ENCODE measurements around the gene CTNNA2. TPM values are rescaled to one million over a fixed set of nuclear protein-coding genes. Genes with fewer than 3 reads are reported as not detected.

The CTNNA2 gene
- total and polyA plus RNA-seq, 8 donors: 0.28 to 5.7 (median 0.44) TPM; not detected in 4

GRCh38 chr2:80363330-80363729 is 850.5 kb downstream of the CTNNA2 start:
- TF ChIP-seq CTCF (IDR thresholded peaks at IDR 0.05): no peak
- no peak for TF ChIP-seq POLR2AphosphoS5 (IDR thresholded peaks at IDR 0.05)
- TF ChIP-seq EP300 (IDR thresholded peaks at IDR 0.05): no peak
- no peak for TF ChIP-seq POLR2A (IDR thresholded peaks at IDR 0.05)
- Histone ChIP-seq H3K27ac (no peak overlapping the region), H3K27me3 (no peaks in the 10 kb centered on the region), H3K36me3 (no peaks in the 10 kb centered on the region), H3K4me3 (no peak overlapping the region), H3K9me3 (no peaks in the 10 kb centered on the region), H3K4me1 (no peaks in the 10 kb centered on the region)
- WGBS, 5 donors: 51 to 65% (median 58%) methylated on average over 5 of the region's 5 CpGs
- no peak for DNase-seq
- intact Hi-C loops (cut with DNase I; ENCODE audit: low total_unique reads): no loop called here

GRCh38 chr2:80363791-80364349 is 851.0 kb downstream of the CTNNA2 start:
- Histone ChIP-seq H3K27me3 (no peaks in the 10 kb centered on the region), H3K9me3 (no peaks in the 10 kb centered on the region), H3K4me3 (no peak overlapping the region), H3K27ac (no peak overlapping the region), H3K36me3 (no peaks in the 10 kb centered on the region), H3K4me1 (no peaks in the 10 kb centered on the region)
- intact Hi-C loops (cut with DNase I; ENCODE audit: low total_unique reads): no loop called here
- WGBS, 5 donors: 18 to 29% (median 23%) methylated on average over 7 of the region's 7 CpGs
- TF ChIP-seq POLR2AphosphoS5 (IDR thresholded peaks at IDR 0.05) (no peak), POLR2A (IDR thresholded peaks at IDR 0.05) (no peak), CTCF (IDR thresholded peaks at IDR 0.05) (no peak), EP300 (IDR thresholded peaks at IDR 0.05) (no peak)
- no peak for DNase-seq

GRCh38 chr2:80364524-80365212 is 851.8 kb downstream of the CTNNA2 start:
- whole genome bisulfite sequencing, 5 donors: 56 to 67% (median 59%) methylated on average over 6 of the region's 6 CpGs
- TF ChIP-seq CTCF (IDR thresholded peaks at IDR 0.05): no peak
- TF ChIP-seq POLR2AphosphoS5 (IDR thresholded peaks at IDR 0.05): no peak
- TF ChIP-seq EP300 (IDR thresholded peaks at IDR 0.05): no peak
- no peak overlapping the region for H3K4me3 ChIP-seq
- no peaks in the 10 kb centered on the region for H3K36me3 ChIP-seq
- intact Hi-C loops (cut with DNase I; ENCODE audit: low total_unique reads): no loop called here
- no peak for DNase-seq
- H3K4me1 ChIP-seq: no peaks in the 10 kb centered on the region
- H3K9me3 ChIP-seq: no peaks in the 10 kb centered on the region
- H3K27ac ChIP-seq: no peak overlapping the region
- H3K27me3 ChIP-seq: no peaks in the 10 kb centered on the region

- intact Hi-C loops (cut with DNase I; ENCODE audit: low total_unique reads): no loop called here
- H3K4me3 ChIP-seq: no peak overlapping the region
- no peak overlapping the region for H3K27ac ChIP-seq
- TF ChIP-seq POLR2AphosphoS5 (IDR thresholded peaks at IDR 0.05): no peak
- TF ChIP-seq EP300 (IDR thresholded peaks at IDR 0.05): no peak
- TF ChIP-seq CTCF (IDR thresholded peaks at IDR 0.05): no peak
- no peak for TF ChIP-seq POLR2A (IDR thresholded peaks at IDR 0.05)
- H3K4me1 ChIP-seq: no peaks in the 10 kb centered on the region
- no peaks in the 10 kb centered on the region for H3K36me3 ChIP-seq
- no peaks in the 10 kb centered on the region for H3K27me3 ChIP-seq
- DNase-seq: peak in 1 of 2 donors; percentile 4
- 41 to 58% (median 52%) methylated on average over 3 of the region's 3 CpGs for WGBS, 5 donors
- H3K9me3 ChIP-seq: no peaks in the 10 kb centered on the region
Measured at GRCh38 chr2:80365762-80366161, 852.9 kb downstream of the CTNNA2 start.
